UCSD-AML1 (cell line): ENCODE results near the gene AGFG1.

ENCODE experiments used
- DNase-seq: peaks from one replicate; lab custom pipeline; 2025; ENCODE audit not compliant: unreplicated experiment; lab: John Stamatoyannopoulos, UW

Gene AGFG1

GRCh38 chr2:227460833-227461232, 11.1 kb upstream of the AGFG1 start:
- DNase-seq = no peak

GRCh38 chr2:227461811-227462461, 10.0 kb upstream of the AGFG1 start:
- no peak for DNase-seq

GRCh38 chr2:227462462-227462951, 9.4 kb upstream of the AGFG1 start:
- DNase-seq = no peak

GRCh38 chr2:227462972-227463931, 8.7 kb upstream of the AGFG1 start:
- DNase-seq = no peak

- no peak for DNase-seq
These were observed 7.6 kb upstream of the AGFG1 start for GRCh38 chr2:227464361-227464760.

GRCh38 chr2:227464851-227465250, 7.1 kb upstream of the AGFG1 start:
- no peak for DNase-seq

- DNase-seq = no peak
These were observed 4.9 kb upstream of the AGFG1 start for GRCh38 chr2:227466887-227467600.

- DNase-seq = no peak
These were observed 544 bp upstream of the AGFG1 start for GRCh38 chr2:227471412-227471811.

GRCh38 chr2:227472265-227473121, 537 bp downstream of the AGFG1 start:
- peak; percentile 46 for DNase-seq

GRCh38 chr2:227473122-227473461, 1.1 kb downstream of the AGFG1 start:
- no peak for DNase-seq

- no peak for DNase-seq
These were observed 1.9 kb downstream of the AGFG1 start for GRCh38 chr2:227473806-227474205.

GRCh38 chr2:227474410-227474809, 2.5 kb downstream of the AGFG1 start:
- no peak for DNase-seq

- DNase-seq = no peak
These were observed 5.3 kb downstream of the AGFG1 start for GRCh38 chr2:227477291-227477690.

- DNase-seq = no peak
These were observed 8.0 kb downstream of the AGFG1 start for GRCh38 chr2:227479865-227480475.

- no peak for DNase-seq
These were observed 8.6 kb downstream of the AGFG1 start for GRCh38 chr2:227480528-227480927.

- no peak for DNase-seq
These were observed 10.8 kb downstream of the AGFG1 start for GRCh38 chr2:227482638-227483340.

GRCh38 chr2:227485429-227485828, 13.5 kb downstream of the AGFG1 start:
- no peak for DNase-seq

- no peak for DNase-seq
These were observed 14.7 kb downstream of the AGFG1 start for GRCh38 chr2:227486688-227487087.

- no peak for DNase-seq
These were observed 16.1 kb downstream of the AGFG1 start for GRCh38 chr2:227488045-227488444.

GRCh38 chr2:227491386-227491785, 19.4 kb downstream of the AGFG1 start:
- no peak for DNase-seq
